ENCODE results near the gene SRRM1.

DNA sequence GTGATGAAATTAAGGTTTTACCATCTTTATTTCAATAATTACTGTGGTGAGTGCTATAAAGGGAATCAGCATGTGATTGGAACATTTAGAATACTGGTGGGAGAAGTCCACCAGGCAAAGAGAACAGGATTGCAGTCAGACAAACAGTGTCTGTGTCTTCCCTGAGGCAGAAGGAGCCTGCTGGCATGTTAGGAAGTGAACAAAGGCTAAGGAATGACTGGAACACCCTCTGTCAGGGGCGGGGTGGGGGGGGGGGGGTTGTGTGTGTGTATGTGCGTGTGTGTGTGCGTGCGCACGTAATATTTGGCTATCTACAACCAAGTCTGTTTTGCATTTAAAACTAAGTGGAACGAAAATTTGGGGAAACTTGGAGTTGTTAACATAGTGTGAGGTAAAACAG is 30.2 kb downstream of the SRRM1 start:
- TF ChIP-seq POLR2AphosphoS5 (IDR thresholded peaks at IDR 0.05; ENCODE audit: low read depth) = no peak
- TF ChIP-seq, protein P1, sequence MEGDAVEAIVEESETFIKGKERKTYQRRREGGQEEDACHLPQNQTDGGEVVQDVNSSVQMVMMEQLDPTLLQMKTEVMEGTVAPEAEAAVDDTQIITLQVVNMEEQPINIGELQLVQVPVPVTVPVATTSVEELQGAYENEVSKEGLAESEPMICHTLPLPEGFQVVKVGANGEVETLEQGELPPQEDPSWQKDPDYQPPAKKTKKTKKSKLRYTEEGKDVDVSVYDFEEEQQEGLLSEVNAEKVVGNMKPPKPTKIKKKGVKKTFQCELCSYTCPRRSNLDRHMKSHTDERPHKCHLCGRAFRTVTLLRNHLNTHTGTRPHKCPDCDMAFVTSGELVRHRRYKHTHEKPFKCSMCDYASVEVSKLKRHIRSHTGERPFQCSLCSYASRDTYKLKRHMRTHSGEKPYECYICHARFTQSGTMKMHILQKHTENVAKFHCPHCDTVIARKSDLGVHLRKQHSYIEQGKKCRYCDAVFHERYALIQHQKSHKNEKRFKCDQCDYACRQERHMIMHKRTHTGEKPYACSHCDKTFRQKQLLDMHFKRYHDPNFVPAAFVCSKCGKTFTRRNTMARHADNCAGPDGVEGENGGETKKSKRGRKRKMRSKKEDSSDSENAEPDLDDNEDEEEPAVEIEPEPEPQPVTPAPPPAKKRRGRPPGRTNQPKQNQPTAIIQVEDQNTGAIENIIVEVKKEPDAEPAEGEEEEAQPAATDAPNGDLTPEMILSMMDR (conservative IDR thresholded peaks at IDR 0.05; ENCODE audit: low read depth in 2 of 2) = no peak
